ENCODE measurements around the gene STK32B. TPM values are rescaled to one million over a fixed set of nuclear protein-coding genes. Genes with fewer than 3 reads are reported as not detected.
A peak's percentile ranks its signal among the peaks of the same experiment; 100 is the strongest.

Gene STK32B
- total RNA-seq, 1 experiment from 2014 or later: 15.1 TPM

- no peaks in the 10 kb centered on the region for H3K4me1 ChIP-seq (ENCODE audit: insufficient read depth, low read length, poor library complexity, severe bottlenecking)
- DNase-seq (ENCODE audit: low spot score): no peak
- BruUV-seq (replicated peaks): no TSS peak
- no peaks in the 10 kb centered on the region for H3K9me3 ChIP-seq (ENCODE audit: low read depth, low read length, poor library complexity, severe bottlenecking)
- TF ChIP-seq EZH2 (IDR thresholded peaks at IDR 0.05; ENCODE audit: borderline replicate concordance, low read depth, low read length, poor library complexity, severe bottlenecking) (no peak), CTCF (conservative IDR thresholded peaks at IDR 0.05; ENCODE audit: low read depth, low read length) (no peak)
- no peak overlapping the region for H3K27ac ChIP-seq (ENCODE audit: low read depth, low read length, poor library complexity, severe bottlenecking)
- H3K27me3 ChIP-seq (replicated peaks; ENCODE audit: insufficient read depth, low read depth, low read length, poor library complexity): no peaks in the 10 kb centered on the region
- ChIA-PET POLR2A (ENCODE audit: low non-redundant PET) (no interaction called here), CTCF (no interaction called here)
- no peak overlapping the region for H3K4me3 ChIP-seq (ENCODE audit: low read depth, low read length, poor library complexity, severe bottlenecking)
- H3K36me3 ChIP-seq (ENCODE audit: insufficient read depth, low read length, poor library complexity, severe bottlenecking): no peaks in the 10 kb centered on the region
- intact Hi-C loops (cut with micrococcal nuclease; ENCODE audit: unreplicated experiment): no loop called here
Measured at GRCh38 chr4:5517372-5517771, 466.1 kb downstream of the STK32B start.

DNA sequence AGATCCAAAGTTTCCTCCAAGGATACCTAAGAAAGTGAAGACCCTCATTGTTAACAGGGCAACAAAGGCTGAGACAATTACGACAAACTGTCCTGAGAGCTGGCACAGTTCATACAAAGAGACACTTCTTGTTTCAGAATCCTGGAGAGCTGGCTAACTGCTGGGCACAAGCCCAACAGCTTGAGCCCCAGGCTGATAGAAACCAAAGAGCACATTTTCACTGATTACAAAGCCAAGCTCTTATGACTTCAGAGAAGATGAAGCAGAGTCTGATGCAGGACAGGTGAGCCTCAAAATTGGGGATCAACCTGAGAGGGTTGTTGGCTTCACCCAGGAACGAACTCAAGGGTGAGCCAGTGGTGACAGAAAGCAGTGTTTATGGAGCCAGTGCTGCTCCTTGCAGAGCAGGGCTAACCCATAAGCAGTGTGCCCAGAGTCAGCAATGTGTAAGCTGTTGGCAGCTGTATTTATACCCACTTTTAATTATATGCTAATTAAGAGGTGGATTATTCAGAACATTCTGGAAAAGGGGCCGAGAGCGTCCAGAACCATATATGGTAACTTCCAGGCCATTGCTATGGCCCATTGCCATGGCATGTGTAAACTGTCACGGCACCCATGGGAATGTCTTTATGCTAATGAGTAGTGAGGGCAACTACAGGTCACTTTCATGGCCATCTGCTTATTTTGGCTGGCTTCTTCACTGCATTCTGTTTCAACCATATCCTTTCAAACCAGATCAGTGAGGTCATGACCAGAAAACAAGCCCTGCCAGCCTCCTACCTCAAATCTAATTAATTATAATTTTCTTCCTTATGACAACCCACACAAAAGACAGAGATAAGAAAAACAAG, 473.4 kb downstream of the STK32B start:
- DNase-seq (ENCODE audit: low spot score): peak; percentile 12

DNA sequence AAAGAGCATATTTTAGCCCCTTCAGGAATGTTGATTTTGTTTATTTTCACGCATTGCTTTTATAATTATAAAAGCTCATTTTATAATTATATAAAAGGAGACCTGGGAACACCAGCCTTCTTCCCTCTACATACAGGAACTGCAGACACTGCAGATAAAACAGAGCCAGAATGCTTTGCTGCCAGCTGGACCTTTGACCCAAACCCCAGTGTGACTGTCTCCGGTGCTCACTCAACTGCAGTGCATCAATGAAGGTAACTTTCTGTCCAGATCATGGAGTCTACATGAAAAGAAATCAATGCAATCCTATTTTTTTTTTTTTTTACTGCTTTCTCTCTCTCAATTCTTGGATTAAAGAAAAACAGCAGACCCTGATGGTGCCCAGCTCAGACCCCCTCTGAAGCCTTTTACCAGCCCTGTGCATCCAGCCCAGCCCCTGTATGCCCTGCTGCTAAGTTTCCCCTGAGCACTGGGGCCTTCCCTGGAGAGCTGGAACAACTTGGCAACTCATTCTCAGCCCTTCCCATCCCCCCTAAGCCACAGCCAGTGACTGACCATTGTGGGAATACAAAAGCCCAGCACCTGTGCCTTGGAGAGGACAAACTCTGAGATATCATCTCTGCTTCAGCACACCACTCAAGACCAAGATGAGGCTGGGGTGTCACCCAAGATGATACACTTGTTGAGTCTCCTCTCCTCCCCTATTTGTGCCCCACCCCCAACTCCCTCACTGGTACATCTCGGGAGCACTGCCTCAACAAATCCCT, 475.0 kb downstream of the STK32B start:
- Histone ChIP-seq H3K9me3 (ENCODE audit: low read depth, low read length, poor library complexity, severe bottlenecking) (no peaks in the 10 kb centered on the region), H3K27me3 (replicated peaks; ENCODE audit: insufficient read depth, low read depth, low read length, poor library complexity) (no peaks in the 10 kb centered on the region), H3K4me3 (ENCODE audit: low read depth, low read length, poor library complexity, severe bottlenecking) (no peak overlapping the region), H3K27ac (ENCODE audit: low read depth, low read length, poor library complexity, severe bottlenecking) (no peak overlapping the region), H3K4me1 (ENCODE audit: insufficient read depth, low read length, poor library complexity, severe bottlenecking) (no peaks in the 10 kb centered on the region), H3K36me3 (ENCODE audit: insufficient read depth, low read length, poor library complexity, severe bottlenecking) (no peaks in the 10 kb centered on the region)
- ChIA-PET POLR2A (ENCODE audit: low non-redundant PET) (no interaction called here), CTCF (no interaction called here)
- TF ChIP-seq CTCF (conservative IDR thresholded peaks at IDR 0.05; ENCODE audit: low read depth, low read length) (no peak), EZH2 (IDR thresholded peaks at IDR 0.05; ENCODE audit: borderline replicate concordance, low read depth, low read length, poor library complexity, severe bottlenecking) (no peak)
- no TSS peak for BruUV-seq (replicated peaks)
- intact Hi-C loops (cut with micrococcal nuclease; ENCODE audit: unreplicated experiment): no loop called here
- DNase-seq (ENCODE audit: low spot score): no peak

More for the DNA sequence above, 473.4 kb downstream of the STK32B start:
- Histone ChIP-seq H3K9me3 (ENCODE audit: low read depth, low read length, poor library complexity, severe bottlenecking) (no peaks in the 10 kb centered on the region), H3K4me3 (ENCODE audit: low read depth, low read length, poor library complexity, severe bottlenecking) (no peak overlapping the region), H3K27ac (ENCODE audit: low read depth, low read length, poor library complexity, severe bottlenecking) (no peak overlapping the region), H3K4me1 (ENCODE audit: insufficient read depth, low read length, poor library complexity, severe bottlenecking) (no peaks in the 10 kb centered on the region), H3K27me3 (replicated peaks; ENCODE audit: insufficient read depth, low read depth, low read length, poor library complexity) (no peaks in the 10 kb centered on the region), H3K36me3 (ENCODE audit: insufficient read depth, low read length, poor library complexity, severe bottlenecking) (no peaks in the 10 kb centered on the region)
- POLR2A ChIA-PET (ENCODE audit: low non-redundant PET): no interaction called here
- TF ChIP-seq CTCF (conservative IDR thresholded peaks at IDR 0.05; ENCODE audit: low read depth, low read length) (no peak), EZH2 (IDR thresholded peaks at IDR 0.05; ENCODE audit: borderline replicate concordance, low read depth, low read length, poor library complexity, severe bottlenecking) (no peak)
- intact Hi-C loops (cut with micrococcal nuclease; ENCODE audit: unreplicated experiment): no loop called here
- no TSS peak for BruUV-seq (replicated peaks)
- CTCF ChIA-PET: no interaction called here

All from A673 (cell line).